ENCODE measurements around the gene ANKZF1. TPM values are rescaled to one million over a fixed set of nuclear protein-coding genes. Genes with fewer than 3 reads are reported as not detected.

The ANKZF1 gene
- polyA plus RNA-seq, 1 of the 3 experiments (the other 2 are of a cell fraction), result 22.3 TPM

DNA sequence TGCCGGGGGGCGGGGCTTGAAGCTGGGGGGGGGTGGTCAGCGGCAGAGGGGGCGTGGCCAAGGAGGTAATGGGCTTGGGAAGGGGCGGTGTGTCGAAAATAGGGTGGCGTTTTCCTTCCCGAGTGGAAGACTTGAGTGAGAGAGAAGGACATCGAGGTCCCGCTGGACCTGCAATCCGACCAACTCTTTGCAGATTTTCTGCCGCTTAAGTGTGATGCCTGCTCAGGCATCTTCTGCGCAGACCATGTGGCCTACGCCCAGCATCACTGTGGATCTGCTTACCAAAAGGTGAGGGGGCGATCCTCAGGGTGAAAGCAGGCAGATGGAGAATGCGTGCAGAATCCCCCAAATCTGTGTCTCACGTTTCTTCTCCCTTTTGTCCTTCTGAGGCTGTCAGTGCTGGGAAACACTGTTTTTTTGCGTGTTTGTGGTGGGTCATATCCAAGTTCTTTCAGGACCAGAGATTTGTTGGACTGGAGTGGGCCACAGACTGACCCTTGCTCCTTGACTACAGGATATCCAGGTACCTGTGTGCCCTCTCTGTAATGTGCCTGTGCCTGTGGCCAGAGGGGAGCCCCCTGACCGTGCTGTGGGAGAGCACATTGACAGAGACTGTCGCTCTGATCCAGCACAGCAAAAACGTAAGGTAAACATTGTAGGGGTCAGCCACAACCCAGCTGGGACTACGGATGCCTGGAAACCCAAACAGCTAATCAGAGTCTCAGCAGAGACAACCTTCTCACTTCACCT lies 22.3 kb upstream of the ANKZF1 start:
- DNase-seq, result no peak
- peak overlapping the region; percentile 86 for H3K4me2 ChIP-seq
- no peaks in the 10 kb centered on the region for H3K27me3 ChIP-seq (ENCODE audit: insufficient read depth)
- peaks cover 15% of the 10 kb centered on the region for H3F3A ChIP-seq (replicated peaks; ENCODE audit: insufficient read depth)
- peak overlapping the region; percentile 17; the same call in 1 of the 2 replicates for H2AFZ ChIP-seq (ENCODE audit: low read depth)
- H3K27ac ChIP-seq (ENCODE audit: low read depth in 2 of 2, low read length in 1 of 2), result peak overlapping the region; percentile 67 to 83; a peak in 3 of 4 replicates
- peak overlapping the region; percentile 69 for H3K4me3 ChIP-seq (ENCODE audit: low read depth in 2 of 2, low read length in 1 of 2)
- H3K9me2 ChIP-seq, result no peaks in the 10 kb centered on the region
- ChIA-PET CTCF (interaction anchor here (0.6 to 4.0 kb wide), 4 partner anchors 10 to 81 kb away, joined by 3 to 26 read pairs (median 12); partner anchors contain the start of genes ABCB6, CNPPD1 and SLC23A3), POLR2A (interaction anchor here (1.2 to 4.6 kb wide), 4 partner anchors 10 to 333 kb away, joined by 4 to 52 read pairs (median 8); partner anchors contain the start of genes ABCB6, GLB1L and STK16)
- peaks cover 13 to 20% of the 10 kb centered on the region in 2 experiments; a peak in 3 of 4 replicates for H3K4me1 ChIP-seq (ENCODE audit: control insufficient read depth in 1 of 2, insufficient read depth in 2 of 2, low read depth in 1 of 2, low read length in 1 of 2)
- H3K9me3 ChIP-seq, result no peaks in the 10 kb centered on the region
- H4K20me1 ChIP-seq (ENCODE audit: insufficient read depth), result no peaks in the 10 kb centered on the region
- H3K36me3 ChIP-seq (replicated peaks in 1 of 2; ENCODE audit: control insufficient read depth in 1 of 2, insufficient read depth in 2 of 2, low read length in 1 of 2), result peaks cover 9 to 26% of the 10 kb centered on the region in 2 experiments
- WGBS (ENCODE audit: low lambda C conversion rate), result 23% methylated on average over 19 of the region's 22 CpGs
- H3K79me2 ChIP-seq (ENCODE audit: insufficient read depth), result no peaks in the 10 kb centered on the region
- TF ChIP-seq MXI1 (IDR thresholded peaks at IDR 0.05; ENCODE audit: low read depth, low read length), result peak; percentile 86
- peak; percentile 28; the same call in 1 of the 2 replicates for TF ChIP-seq NRF1 (IDR thresholded peaks at IDR 0.05; ENCODE audit: low read depth, low read length)
- TF ChIP-seq YY1 (IDR thresholded peaks at IDR 0.05; ENCODE audit: low read depth), result no peak
- H3K9ac ChIP-seq, result peak overlapping the region; percentile 17; the same call in 1 of the 2 replicates

GRCh38 chr2:219207884-219208740 lies 21.5 kb upstream of the ANKZF1 start:
- 65% methylated on average over 14 of the region's 17 CpGs for WGBS (ENCODE audit: low lambda C conversion rate)
- peaks cover 15% of the 10 kb centered on the region for H3F3A ChIP-seq (replicated peaks; ENCODE audit: insufficient read depth)
- CTCF ChIA-PET, result interaction anchor here (1.1 to 4.0 kb wide), 3 partner anchors 10 to 37 kb away, joined by 3 to 26 read pairs (median 16); partner anchors contain the start of genes ABCB6 and SLC23A3
- H3K36me3 ChIP-seq (replicated peaks in 1 of 2; ENCODE audit: control insufficient read depth in 1 of 2, insufficient read depth in 2 of 2, low read length in 1 of 2), result peaks cover 9 to 31% of the 10 kb centered on the region in 2 experiments
- peak overlapping the region; percentile 86 for H3K4me2 ChIP-seq
- POLR2A ChIA-PET, result interaction anchor here (1.1 to 4.6 kb wide), 2 partner anchors 9 to 32 kb away, joined by 4 to 52 read pairs; partner anchors contain the start of genes ABCB6 and CNPPD1
- H4K20me1 ChIP-seq (ENCODE audit: insufficient read depth), result no peaks in the 10 kb centered on the region
- H3K9ac ChIP-seq, result 0 out of 2 replicates have a peak overlapping the region, but pooled peaks have one; percentile 17
- no peaks in the 10 kb centered on the region for H3K27me3 ChIP-seq (ENCODE audit: insufficient read depth)
- peak; percentile 51 for DNase-seq
- H3K79me2 ChIP-seq (ENCODE audit: insufficient read depth), result no peaks in the 10 kb centered on the region
- H3K4me3 ChIP-seq (ENCODE audit: low read depth in 2 of 2, low read length in 1 of 2), result peak overlapping the region; percentile 69
- H3K9me2 ChIP-seq, result no peaks in the 10 kb centered on the region
- no peak overlapping the region for H2AFZ ChIP-seq (ENCODE audit: low read depth)
- no peaks in the 10 kb centered on the region for H3K9me3 ChIP-seq
- peaks cover 13 to 20% of the 10 kb centered on the region in 2 experiments; a peak in 3 of 4 replicates for H3K4me1 ChIP-seq (ENCODE audit: control insufficient read depth in 1 of 2, insufficient read depth in 2 of 2, low read depth in 1 of 2, low read length in 1 of 2)
- H3K27ac ChIP-seq (ENCODE audit: low read depth in 2 of 2, low read length in 1 of 2), result peak overlapping the region in 1 of 2 experiments; percentile 83; a peak in 2 of 4 replicates
- TF ChIP-seq FOXM1 (IDR thresholded peaks at IDR 0.05; ENCODE audit: low read depth), result no peak
- TF ChIP-seq GABPA (IDR thresholded peaks at IDR 0.05; ENCODE audit: low read depth), result no peak

Data from SK-N-SH (cell line).